GM12872 (cell line): ENCODE results near the gene UBL3.

Source experiments
- CTCF ChIP-seq: IDR thresholded peaks from 3 replicates; pipeline ENCODE4 v1.5.1; 2011; ENCODE audit warnings: low read depth, mild to moderate bottlenecking, low read length, moderate library complexity; ENCODE audit not compliant: insufficient read depth

Gene UBL3

GRCh38 chr13:29774830-29775229 lies 75.6 kb downstream of the UBL3 start:
- TF ChIP-seq CTCF, result no peak

GRCh38 chr13:29771247-29771646 lies 79.2 kb downstream of the UBL3 start:
- 0 out of 3 replicates have a peak, but pooled peaks have one; percentile 15 for TF ChIP-seq CTCF

- no peak for TF ChIP-seq CTCF
Observed at GRCh38 chr13:29767006-29767405, 83.4 kb downstream of the UBL3 start.

GRCh38 chr13:29763436-29764180 lies 86.8 kb downstream of the UBL3 start:
- TF ChIP-seq CTCF, result no peak

- no peak for TF ChIP-seq CTCF
Observed at GRCh38 chr13:29761815-29762214, 88.6 kb downstream of the UBL3 start.

GRCh38 chr13:29761160-29761559 lies 89.3 kb downstream of the UBL3 start:
- TF ChIP-seq CTCF, result no peak

- TF ChIP-seq CTCF, result no peak
Observed at GRCh38 chr13:29760544-29760943, 89.9 kb downstream of the UBL3 start.
